WTC11 (cell line): Measurements from ENCODE around the gene C1QTNF2. TPM values are rescaled to one million over a fixed set of nuclear protein-coding genes. Genes with fewer than 3 reads are reported as not detected.

Experiments used
- ATAC-seq: fragments of 200-7000 bp; cut with Tn5 transposase; 2 replicates; pipeline ENCODE4 v1.10.0; 2021; ENCODE audit warnings: mild to moderate bottlenecking, moderate library complexity
- CTCF ChIA-PET: fragments of 300-600 bp; sonication (Branson Sonifier 250); formaldehyde crosslinking; loops from one replicate; lab custom pipeline; 2021; ENCODE audit warnings: antibody characterized with exemption; lab: Charles Lee
- POLR2A ChIA-PET: fragments of 350-600 bp; sonication (Branson Sonifier 250); formaldehyde crosslinking; loops from one replicate; lab custom pipeline; 2021; ENCODE audit warnings: antibody characterized with exemption; lab: Charles Lee
- DNase-seq: peaks from one replicate; pipeline ENCODE4 v3.0.0; 2021; ENCODE audit warnings: low spot score
- H3K27ac Mint-ChIP-seq: 2 replicates; pipeline ENCODE4 v1.8.0; 2021; ENCODE audit warnings: mixed read lengths
- H3K27me3 Mint-ChIP-seq: 2 replicates; pipeline ENCODE4 v1.8.0; 2021; ENCODE audit warnings: low read depth, mild to moderate bottlenecking, moderate library complexity, mixed read lengths
- H3K36me3 Mint-ChIP-seq: 2 replicates; pipeline ENCODE4 v1.8.0; 2021; ENCODE audit warnings: mixed read lengths
- H3K4me1 Mint-ChIP-seq: 2 replicates; pipeline ENCODE4 v1.8.0; 2022; ENCODE audit warnings: mixed read lengths
- H3K4me3 Mint-ChIP-seq: 2 replicates; pipeline ENCODE4 v1.8.0; 2021; ENCODE audit warnings: mild to moderate bottlenecking, moderate library complexity, mixed read lengths
- H3K9me3 Mint-ChIP-seq: 2 replicates; pipeline ENCODE4 v1.8.0; 2021; ENCODE audit warnings: mixed read lengths
- AFF4 ChIP-seq: sonication (generic); formaldehyde crosslinking; IDR thresholded peaks from 2 replicates; pipeline ENCODE4 v1.8.1; 2023; ENCODE audit warnings: mild to moderate bottlenecking, missing genetic modification reagents, borderline replicate concordance
- CREB1 ChIP-seq: sonication (generic); formaldehyde crosslinking; IDR thresholded peaks from 2 replicates; pipeline ENCODE4 v1.8.0; 2023; ENCODE audit warnings: mild to moderate bottlenecking, missing genetic modification reagents
- E2F5 ChIP-seq: sonication (generic); formaldehyde crosslinking; IDR thresholded peaks from 2 replicates; pipeline ENCODE4 v1.8.1; 2022; ENCODE audit warnings: mild to moderate bottlenecking, moderate library complexity, missing genetic modification reagents
- ETV6 ChIP-seq: sonication (generic); formaldehyde crosslinking; IDR thresholded peaks from 2 replicates; pipeline ENCODE4 v1.8.1; 2022; ENCODE audit warnings: mild to moderate bottlenecking, missing genetic modification reagents
- FOXJ3 ChIP-seq: sonication (generic); formaldehyde crosslinking; IDR thresholded peaks from 2 replicates; pipeline ENCODE4 v1.9.0; 2021; ENCODE audit warnings: missing genetic modification reagents, mild to moderate bottlenecking, borderline replicate concordance
- HMGA2 ChIP-seq: fragments of 250-450 bp; sonication (Bioruptor Pico); IDR thresholded peaks from 2 replicates; pipeline ENCODE4 v1.4.0; 2021; ENCODE audit warnings: mild to moderate bottlenecking, moderate library complexity
- JAZF1 ChIP-seq: fragments of 250-450 bp; sonication (Bioruptor Pico); IDR thresholded peaks from 2 replicates; pipeline ENCODE4 v1.9.0; 2021; ENCODE audit warnings: moderate library complexity, mild to moderate bottlenecking, inconsistent platforms
- KAT7 ChIP-seq: sonication (generic); formaldehyde crosslinking; IDR thresholded peaks from 2 replicates; pipeline ENCODE4 v1.8.1; 2023; ENCODE audit warnings: missing genetic modification reagents, mild to moderate bottlenecking, borderline replicate concordance
- MAX ChIP-seq: sonication (generic); formaldehyde crosslinking; IDR thresholded peaks from 2 replicates; pipeline ENCODE4 v1.8.0; 2022; ENCODE audit warnings: mild to moderate bottlenecking, missing genetic modification reagents
- NR1H2 ChIP-seq: sonication (generic); formaldehyde crosslinking; IDR thresholded peaks from 2 replicates; pipeline ENCODE4 v1.9.0; 2021; ENCODE audit warnings: mild to moderate bottlenecking, moderate library complexity, missing genetic modification reagents
- PRDM15 ChIP-seq: sonication (generic); formaldehyde crosslinking; IDR thresholded peaks from 2 replicates; pipeline ENCODE4 v1.8.0; 2022; ENCODE audit warnings: missing genetic modification reagents
- RORB ChIP-seq: fragments of 250-450 bp; sonication (Bioruptor Pico); IDR thresholded peaks from 2 replicates; pipeline ENCODE4 v1.9.0; 2021; ENCODE audit warnings: mild to moderate bottlenecking
- ZBTB43 ChIP-seq: sonication (generic); formaldehyde crosslinking; IDR thresholded peaks from 2 replicates; pipeline ENCODE4 v1.8.1; 2023; ENCODE audit warnings: mild to moderate bottlenecking, missing genetic modification reagents
- ZNF138 ChIP-seq: sonication (generic); formaldehyde crosslinking; conservative IDR thresholded peaks from 2 replicates; pipeline ENCODE4 v1.8.1; 2022; ENCODE audit warnings: mild to moderate bottlenecking, moderate library complexity, missing genetic modification reagents
- ZNF425 ChIP-seq: fragments of 250-450 bp; sonication (Bioruptor Pico); conservative IDR thresholded peaks from 2 replicates; pipeline ENCODE4 v1.9.0; 2021; ENCODE audit warnings: mild to moderate bottlenecking
- ZNF512 ChIP-seq: sonication (generic); formaldehyde crosslinking; IDR thresholded peaks from 2 replicates; pipeline ENCODE4 v1.8.1; 2022; ENCODE audit warnings: missing genetic modification reagents, borderline replicate concordance
- ZNF671 ChIP-seq: fragments of 250-450 bp; sonication (Bioruptor Pico); IDR thresholded peaks from 2 replicates; pipeline ENCODE4 v1.8.0; 2021; ENCODE audit warnings: mild to moderate bottlenecking
- total RNA-seq: library from RNA; stranded (reverse); gene quantifications from 3 replicates; pipeline ENCODE4 v1.2.3, GENCODE V29; 2021

C1QTNF2 gene
- total RNA-seq, 1 experiment from 2014 or later: 0.52 TPM

GRCh38 chr5:160375166-160375565, 4.7 kb upstream of the C1QTNF2 start:
- DNase-seq (no peak), ATAC-seq (no peak)
- ChIA-PET CTCF (no interaction called here), POLR2A (no interaction called here)
- Mint-ChIP-seq H3K27ac (no peak overlapping the region), H3K27me3 (peaks cover 32% of the 10 kb centered on the region), H3K4me3 (no peak overlapping the region), H3K36me3 (no peaks in the 10 kb centered on the region), H3K4me1 (peaks cover 13% of the 10 kb centered on the region), H3K9me3 (no peaks in the 10 kb centered on the region)
- TF ChIP-seq AFF4 (no peak), PRDM15 (CRISPR knock-in tag) (no peak), ZNF512 (CRISPR knock-in tag) (no peak), ETV6 (CRISPR knock-in tag) (no peak), ZNF425 (no peak), KAT7 (CRISPR knock-in tag) (no peak), ZBTB43 (no peak), ZNF138 (CRISPR knock-in tag) (no peak), CREB1 (no peak), FOXJ3 (no peak), JAZF1 (no peak), RORB (no peak), HMGA2 (CRISPR knock-in tag) (no peak)

GRCh38 chr5:160371294-160371693, 868 bp upstream of the C1QTNF2 start:
- TF ChIP-seq NR1H2 (CRISPR knock-in tag) (no peak), MAX (no peak), ZNF671 (CRISPR knock-in tag) (no peak), E2F5 (CRISPR knock-in tag) (no peak)
- Mint-ChIP-seq H3K9me3 (no peaks in the 10 kb centered on the region), H3K4me3 (peak overlapping the region; percentile 68), H3K27ac (no peak overlapping the region), H3K4me1 (peaks cover 11% of the 10 kb centered on the region), H3K27me3 (peaks cover 54% of the 10 kb centered on the region), H3K36me3 (no peaks in the 10 kb centered on the region)
- no peak for ATAC-seq
- DNase-seq: no peak
- ChIA-PET POLR2A (no interaction called here), CTCF (interaction anchor here (1.1 to 1.7 kb wide), 3 partner anchors 67 to 349 kb away, joined by 5 to 8 read pairs (median 8); no protein-coding TSS in a partner anchor)
